Stomach (tissue), 9 donors: Measurements from ENCODE around the gene NUP43. TPM values are rescaled to one million over a fixed set of nuclear protein-coding genes. Genes with fewer than 3 reads are reported as not detected.
A peak's percentile ranks its signal among the peaks of the same experiment; 100 is the strongest.
"Not testable (repeated sequence)": the region's sequence is repeated elsewhere in the genome, so short reads cannot be mapped to it uniquely, and the experiment has no call there.

Experiments used
- DNase-seq, 2 donors: peaks; one replicate each; pipeline versions ENCODE4 v3.0.0 to v3.0.0-alpha.2; 2013 to 2019
- H3K27ac ChIP-seq, 5 donors: fragments of 200-600 bp in 4 of 5; sonication (generic) in 4 of 5; one replicate each; pipeline ENCODE4 v1.5.1; 2013 to 2019; ENCODE audit warnings: mild to moderate bottlenecking in 1 of 5, moderate library complexity in 1 of 5
- H3K27me3 ChIP-seq, 3 donors: fragments of 200-600 bp; sonication (generic); one replicate each; pipeline ENCODE4 v1.5.1; 2017 to 2019; ENCODE audit warnings: mixed run types in 1 of 3
- H3K36me3 ChIP-seq, 4 donors: fragments of 200-600 bp; sonication (generic); 1 replicate in 3 of 4; 2 replicates in 1 of 4; pipeline ENCODE4 v1.5.1; 2016 to 2019
- H3K4me1 ChIP-seq, 4 donors: fragments of 200-600 bp; sonication (generic); one replicate each; pipeline ENCODE4 v1.5.1; 2016 to 2019
- H3K4me3 ChIP-seq, 4 donors: fragments of 200-600 bp; sonication (generic) in 3 of 4; one replicate each; pipeline ENCODE4 v1.5.1; 2016 to 2019; ENCODE audit warnings: mild to moderate bottlenecking in 1 of 4
- H3K9me3 ChIP-seq, 4 donors: fragments of 200-600 bp; sonication (generic); one replicate each; pipeline ENCODE4 v1.5.1; 2016 to 2019
- CTCF ChIP-seq, 7 experiments: fragments of 450-650 bp in 4 of 7; fragments of 200-600 bp in 3 of 7; sonication (generic) in 3 of 7; IDR thresholded peaks; one replicate each; pipeline ENCODE4 v1.5.1; 2016 to 2019; ENCODE audit warnings: antibody characterized with exemption in 7 of 7, control low read depth in 2 of 7, mild to moderate bottlenecking in 1 of 7
- EP300 ChIP-seq: sonication (generic); formaldehyde crosslinking; IDR thresholded peaks from one replicate; pipeline ENCODE4 v1.6.1; 2017; ENCODE audit warnings: antibody characterized with exemption
- POLR2A ChIP-seq, 4 donors: fragments of 450-650 bp; IDR thresholded peaks; one replicate each; pipeline ENCODE4 v1.6.1; 2016; ENCODE audit warnings: antibody characterized with exemption in 4 of 4, control low read depth in 2 of 4, mild to moderate bottlenecking in 1 of 4, moderate library complexity in 1 of 4
- POLR2AphosphoS5 ChIP-seq, 3 donors: sonication (generic); formaldehyde crosslinking; IDR thresholded peaks; one replicate each; pipeline ENCODE4 v1.6.1; 2016; ENCODE audit warnings: antibody characterized with exemption in 3 of 3
- WGBS, 5 donors: extraction: QIAGEN DNeasy Blood & Tissue Kit in 3 of 5; methylation state at CpG; one replicate each; pipeline versions ENCODE4 v1.1.5 to v1.1.7; 2013 to 2018; 5-methylcytosine and 5-hydroxymethylcytosine counted together
- intact Hi-C: fragments of 100-400 bp; cut with DNase I; formaldehyde crosslinking; loops from one replicate; pipeline ENCODE4 v1.15.1; 2023; ENCODE audit warnings: low total_unique reads
- polyA plus RNA-seq, 3 donors: library from polyadenylated mRNA; stranded (reverse); fragments of 200-250 nt; gene quantifications; one replicate each; pipeline ENCODE4 v1.2.3, GENCODE V29; 2013
- total RNA-seq, 5 donors: library from RNA; depleted of rRNA; stranded (reverse); fragments of >200 nt; gene quantifications; one replicate each; pipeline versions ENCODE4 v1.1.0 to v1.2.3, GENCODE V29; 2014 to 2016
- donor health status: healthy with polysubstance abuse.
- donor health status: Bipolar disorder and iron deficiency.
- donor health status: healthy.

The NUP43 gene
- total and polyA plus RNA-seq, 8 donors, result 1.2 to 51.9 (median 17.7) TPM

GRCh38 chr6:149751239-149751638 lies 4.9 kb upstream of the NUP43 start:
- Histone ChIP-seq H3K9me3 (no peaks in the 10 kb centered on the region), H3K27ac (no peak overlapping the region), H3K4me1 (peaks cover 8 to 64% (median 47%) of the 10 kb centered on the region in 4 donors), H3K27me3 (no peaks in the 10 kb centered on the region), H3K36me3 (no peaks in the 10 kb centered on the region), H3K4me3 (peak overlapping the region in 2 of 4 donors; percentile 92 to 95)
- 80 to 93% (median 93%) methylated on average over 8 of the region's 8 CpGs for WGBS, 5 donors
- DNase-seq, result no peak
- intact Hi-C loops, result no loop called here
- no peak for TF ChIP-seq EP300
- TF ChIP-seq CTCF (IDR thresholded peaks at IDR 0.05), result no peak
- no peak for TF ChIP-seq POLR2A (IDR thresholded peaks at IDR 0.05)
- TF ChIP-seq POLR2AphosphoS5 (IDR thresholded peaks at IDR 0.05), result no peak

DNA sequence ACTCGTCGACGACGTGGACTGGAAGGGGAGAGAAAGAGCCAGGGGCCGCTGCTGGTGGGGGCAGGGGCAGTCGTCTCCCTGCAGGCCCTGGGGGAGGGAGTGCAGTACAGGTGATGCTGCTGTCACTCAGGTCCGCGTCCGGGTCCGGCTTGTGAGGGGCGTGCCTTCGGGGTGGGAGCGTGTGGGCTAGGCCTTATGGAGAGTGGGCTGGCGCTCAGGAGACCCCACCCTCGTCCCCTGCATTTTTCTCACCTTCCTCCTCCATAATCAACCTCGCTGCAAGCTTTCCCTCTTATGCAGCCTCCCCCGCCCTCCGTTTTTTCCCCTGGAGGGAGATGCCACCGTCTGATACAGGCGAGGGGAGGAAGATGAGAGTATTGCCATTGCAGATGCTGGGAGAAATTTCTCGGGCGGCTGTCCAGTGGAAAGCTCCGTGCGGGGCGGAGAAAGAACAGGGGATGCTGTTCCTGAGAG lies 3.8 kb upstream of the NUP43 start:
- DNase-seq, result peak; percentile 30 to 85
- TF ChIP-seq POLR2A (IDR thresholded peaks at IDR 0.05), result no peak
- no peak for TF ChIP-seq CTCF (IDR thresholded peaks at IDR 0.05)
- TF ChIP-seq POLR2AphosphoS5 (IDR thresholded peaks at IDR 0.05), result no peak
- TF ChIP-seq EP300, result no peak
- Histone ChIP-seq H3K27ac (peak overlapping the region; percentile 91 to 96 (median 94)), H3K27me3 (no peaks in the 10 kb centered on the region), H3K4me1 (peaks cover 8 to 63% (median 45%) of the 10 kb centered on the region in 4 donors), H3K4me3 (peak overlapping the region; percentile 85 to 95 (median 94)), H3K36me3 (no peaks in the 10 kb centered on the region), H3K9me3 (no peaks in the 10 kb centered on the region)
- intact Hi-C loops, result no loop called here
- 0 to 1% (median 1%) methylated on average over 19 to 25 of the region's 25 CpGs for WGBS, 5 donors

- peak; percentile 95 to 98 (median 98) for TF ChIP-seq POLR2AphosphoS5 (IDR thresholded peaks at IDR 0.05)
- no peak for TF ChIP-seq CTCF (IDR thresholded peaks at IDR 0.05)
- peak in 1 of 4 donors; percentile 47 for TF ChIP-seq POLR2A (IDR thresholded peaks at IDR 0.05)
- intact Hi-C loops, result no loop called here
- 0 to 1% (median 0%) methylated on average over 14 to 60 of the region's 60 CpGs for WGBS, 5 donors
- no peaks in the 10 kb centered on the region for H3K27me3 ChIP-seq
- no peaks in the 10 kb centered on the region for H3K9me3 ChIP-seq
- H3K4me1 ChIP-seq, result peaks cover 8 to 66% (median 46%) of the 10 kb centered on the region in 4 donors
- DNase-seq, result peak; percentile 93 to 98
- peak within 1 kb of the TSS; percentile 85 to 95 (median 94) for H3K4me3 ChIP-seq
- no peaks in the 10 kb centered on the region for H3K36me3 ChIP-seq
- H3K27ac ChIP-seq, result peak within 1 kb of the TSS; percentile 91 to 96 (median 94)
Observed at GRCh38 chr6:149749594-149750135, 3.3 kb upstream of the NUP43 start, which contains the start of gene PCMT1. TSS of gene PCMT1 (plus strand) at chr6:149749741. CDS start at chr6:149749902, 161 bp downstream.

GRCh38 chr6:149749082-149749593 lies 2.8 kb upstream of the NUP43 start:
- 0 to 1% (median 1%) methylated on average over 15 to 26 of the region's 38 CpGs for WGBS, 5 donors
- not testable (repeated sequence) for DNase-seq
- peak overlapping the region; percentile 91 to 96 (median 94) for H3K27ac ChIP-seq

DNA sequence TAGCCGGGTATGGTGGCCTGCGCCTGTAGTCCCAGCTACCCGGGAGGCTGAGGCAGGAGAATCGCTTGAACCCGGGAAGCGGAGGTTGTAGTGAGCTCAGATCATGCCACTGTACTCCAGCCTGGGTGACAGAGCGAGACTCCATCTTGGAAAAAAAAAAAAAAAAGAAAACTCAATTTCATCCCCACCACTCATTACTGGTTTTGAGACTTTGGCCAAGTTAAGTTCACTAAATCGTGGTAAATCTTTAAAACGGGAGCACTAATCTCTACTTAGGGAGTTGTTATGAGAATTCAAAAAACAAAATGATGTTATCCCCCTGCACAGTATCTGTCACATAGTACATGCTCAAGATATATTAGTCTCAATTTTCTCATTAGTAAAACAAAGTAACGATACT lies 1.1 kb downstream of the NUP43 start:
- peaks cover 30 to 39% (median 33%) of the 10 kb centered on the region in 4 donors for H3K36me3 ChIP-seq
- intact Hi-C loops, DNase-seq, H3K27ac ChIP-seq, H3K9me3 ChIP-seq, H3K27me3 ChIP-seq: not testable (repeated sequence)
- H3K4me1 ChIP-seq, result peaks cover 0 to 27% (median 20%) of the 10 kb centered on the region in 4 donors
- WGBS, 5 donors, result 66 to 79% (median 75%) methylated on average over 10 of the region's 10 CpGs
- peak overlapping the region; percentile 62 to 91 (median 68) for H3K4me3 ChIP-seq

More at GRCh38 chr6:149749082-149749593, 2.8 kb upstream of the NUP43 start:
- H3K4me3 ChIP-seq, result peak overlapping the region; percentile 85 to 95 (median 94)
- H3K9me3 ChIP-seq, intact Hi-C loops, H3K36me3 ChIP-seq, H3K27me3 ChIP-seq: not testable (repeated sequence)
- peaks cover 8 to 66% (median 46%) of the 10 kb centered on the region in 4 donors for H3K4me1 ChIP-seq
